ENCODE data around the gene ALDH1L1.
A peak's percentile ranks its signal among the peaks of the same experiment; 100 is the strongest.

The ALDH1L1 gene

GRCh38 chr3:126180477-126181397 is at the start of gene ALDH1L1:
TSS of gene ALDH1L1 (minus strand) at chr3:126180586. CDS start at chr3:126160979, 19,607 bp downstream.
- H3K9me3 ChIP-seq (ENCODE audit: control insufficient read depth, insufficient read depth, low read depth, low read length): no peaks in the 10 kb centered on the region
- no peaks in the 10 kb centered on the region for H3K36me3 ChIP-seq (ENCODE audit: control insufficient read depth, insufficient read depth, low read length)
- H3K27ac ChIP-seq (ENCODE audit: low read depth, low read length): no peak within 1 kb of the TSS
- peaks cover 60% of the 10 kb centered on the region for H3K27me3 ChIP-seq (ENCODE audit: control insufficient read depth, insufficient read depth, low read length)
- peak within 1 kb of the TSS; percentile 70 for H3K4me3 ChIP-seq (ENCODE audit: low read depth, low read length)
- peak within 1 kb of the TSS; percentile 46 for H3K9ac ChIP-seq (ENCODE audit: low read length)
- H3K4me1 ChIP-seq (ENCODE audit: control insufficient read depth, insufficient read depth, low read length): peaks cover 5% of the 10 kb centered on the region; the same call in 1 of the 2 replicates

GRCh38 chr3:126226374-126226773 is 46.0 kb upstream of the ALDH1L1 start:
- Histone ChIP-seq H3K27ac (ENCODE audit: low read depth, low read length) (no peak overlapping the region), H3K4me3 (ENCODE audit: low read depth, low read length) (no peak overlapping the region), H3K36me3 (ENCODE audit: control insufficient read depth, insufficient read depth, low read length) (no peaks in the 10 kb centered on the region), H3K4me1 (ENCODE audit: control insufficient read depth, insufficient read depth, low read length) (no peaks in the 10 kb centered on the region), H3K27me3 (ENCODE audit: control insufficient read depth, insufficient read depth, low read length) (no peaks in the 10 kb centered on the region; the same call in 1 of the 2 replicates), H3K9ac (ENCODE audit: low read length) (no peak overlapping the region), H3K9me3 (ENCODE audit: control insufficient read depth, insufficient read depth, low read depth, low read length) (peaks cover 10% of the 10 kb centered on the region; the same call in 1 of the 2 replicates)

GRCh38 chr3:126216416-126216815 is 36.0 kb upstream of the ALDH1L1 start:
- H3K36me3 ChIP-seq (ENCODE audit: control insufficient read depth, insufficient read depth, low read length): no peaks in the 10 kb centered on the region
- H3K27ac ChIP-seq (ENCODE audit: low read depth, low read length): no peak overlapping the region
- H3K9ac ChIP-seq (ENCODE audit: low read length): no peak overlapping the region
- H3K9me3 ChIP-seq (ENCODE audit: control insufficient read depth, insufficient read depth, low read depth, low read length): no peaks in the 10 kb centered on the region
- peaks cover 20% of the 10 kb centered on the region; the same call in 1 of the 2 replicates for H3K4me1 ChIP-seq (ENCODE audit: control insufficient read depth, insufficient read depth, low read length)
- no peak overlapping the region for H3K4me3 ChIP-seq (ENCODE audit: low read depth, low read length)
- peaks cover 36% of the 10 kb centered on the region for H3K27me3 ChIP-seq (ENCODE audit: control insufficient read depth, insufficient read depth, low read length)

GRCh38 chr3:126213379-126214028 is 33.1 kb upstream of the ALDH1L1 start:
- H3K36me3 ChIP-seq (ENCODE audit: control insufficient read depth, insufficient read depth, low read length): no peaks in the 10 kb centered on the region
- peaks cover 20% of the 10 kb centered on the region; the same call in 1 of the 2 replicates for H3K4me1 ChIP-seq (ENCODE audit: control insufficient read depth, insufficient read depth, low read length)
- H3K9me3 ChIP-seq (ENCODE audit: control insufficient read depth, insufficient read depth, low read depth, low read length): 0 out of 2 replicates have a peak, but pooled peaks cover 6% of the 10 kb centered on the region
- H3K9ac ChIP-seq (ENCODE audit: low read length): peak overlapping the region; percentile 0
- peak overlapping the region; percentile 71 for H3K4me3 ChIP-seq (ENCODE audit: low read depth, low read length)
- peaks cover 41% of the 10 kb centered on the region for H3K27me3 ChIP-seq (ENCODE audit: control insufficient read depth, insufficient read depth, low read length)
- H3K27ac ChIP-seq (ENCODE audit: low read depth, low read length): no peak overlapping the region

- H3K9ac ChIP-seq (ENCODE audit: low read length): peak overlapping the region; percentile 31
- H3K36me3 ChIP-seq (ENCODE audit: control insufficient read depth, insufficient read depth, low read length): no peaks in the 10 kb centered on the region
- peak overlapping the region; percentile 71 for H3K4me3 ChIP-seq (ENCODE audit: low read depth, low read length)
- peaks cover 20% of the 10 kb centered on the region; the same call in 1 of the 2 replicates for H3K4me1 ChIP-seq (ENCODE audit: control insufficient read depth, insufficient read depth, low read length)
- H3K9me3 ChIP-seq (ENCODE audit: control insufficient read depth, insufficient read depth, low read depth, low read length): 0 out of 2 replicates have a peak, but pooled peaks cover 8% of the 10 kb centered on the region
- no peak overlapping the region for H3K27ac ChIP-seq (ENCODE audit: low read depth, low read length)
- peaks cover 41% of the 10 kb centered on the region for H3K27me3 ChIP-seq (ENCODE audit: control insufficient read depth, insufficient read depth, low read length)
Measured at GRCh38 chr3:126212620-126213378, 32.4 kb upstream of the ALDH1L1 start.

- H3K4me1 ChIP-seq (ENCODE audit: control insufficient read depth, insufficient read depth, low read length): peaks cover 20% of the 10 kb centered on the region; the same call in 1 of the 2 replicates
- H3K27ac ChIP-seq (ENCODE audit: low read depth, low read length): no peak overlapping the region
- peak overlapping the region; percentile 71 for H3K4me3 ChIP-seq (ENCODE audit: low read depth, low read length)
- H3K9me3 ChIP-seq (ENCODE audit: control insufficient read depth, insufficient read depth, low read depth, low read length): 0 out of 2 replicates have a peak, but pooled peaks cover 8% of the 10 kb centered on the region
- H3K9ac ChIP-seq (ENCODE audit: low read length): no peak overlapping the region
- peaks cover 41% of the 10 kb centered on the region for H3K27me3 ChIP-seq (ENCODE audit: control insufficient read depth, insufficient read depth, low read length)
- no peaks in the 10 kb centered on the region for H3K36me3 ChIP-seq (ENCODE audit: control insufficient read depth, insufficient read depth, low read length)
Measured at GRCh38 chr3:126212250-126212619, 31.8 kb upstream of the ALDH1L1 start.

- Histone ChIP-seq H3K4me1 (ENCODE audit: control insufficient read depth, insufficient read depth, low read length) (peaks cover 20% of the 10 kb centered on the region; the same call in 1 of the 2 replicates), H3K27ac (ENCODE audit: low read depth, low read length) (no peak overlapping the region)
Measured at GRCh38 chr3:126211569-126211968, 31.2 kb upstream of the ALDH1L1 start.

GRCh38 chr3:126210606-126211005 is 30.2 kb upstream of the ALDH1L1 start:
- peaks cover 20% of the 10 kb centered on the region; the same call in 1 of the 2 replicates for H3K4me1 ChIP-seq (ENCODE audit: control insufficient read depth, insufficient read depth, low read length)
- no peak overlapping the region for H3K9ac ChIP-seq (ENCODE audit: low read length)
- peaks cover 33% of the 10 kb centered on the region for H3K27me3 ChIP-seq (ENCODE audit: control insufficient read depth, insufficient read depth, low read length)
- no peaks in the 10 kb centered on the region for H3K36me3 ChIP-seq (ENCODE audit: control insufficient read depth, insufficient read depth, low read length)
- H3K27ac ChIP-seq (ENCODE audit: low read depth, low read length): no peak overlapping the region
- no peak overlapping the region for H3K4me3 ChIP-seq (ENCODE audit: low read depth, low read length)
- H3K9me3 ChIP-seq (ENCODE audit: control insufficient read depth, insufficient read depth, low read depth, low read length): 0 out of 2 replicates have a peak, but pooled peaks cover 8% of the 10 kb centered on the region

More at GRCh38 chr3:126211569-126211968, 31.2 kb upstream of the ALDH1L1 start:
- Histone ChIP-seq H3K9ac (ENCODE audit: low read length) (no peak overlapping the region), H3K36me3 (ENCODE audit: control insufficient read depth, insufficient read depth, low read length) (no peaks in the 10 kb centered on the region), H3K27me3 (ENCODE audit: control insufficient read depth, insufficient read depth, low read length) (peaks cover 36% of the 10 kb centered on the region), H3K4me3 (ENCODE audit: low read depth, low read length) (no peak overlapping the region), H3K9me3 (ENCODE audit: control insufficient read depth, insufficient read depth, low read depth, low read length) (0 out of 2 replicates have a peak, but pooled peaks cover 8% of the 10 kb centered on the region)

GRCh38 chr3:126209741-126210140 is 29.4 kb upstream of the ALDH1L1 start:
- H3K9me3 ChIP-seq (ENCODE audit: control insufficient read depth, insufficient read depth, low read depth, low read length): 0 out of 2 replicates have a peak, but pooled peaks cover 10% of the 10 kb centered on the region
- H3K9ac ChIP-seq (ENCODE audit: low read length): no peak overlapping the region
- H3K36me3 ChIP-seq (ENCODE audit: control insufficient read depth, insufficient read depth, low read length): no peaks in the 10 kb centered on the region
- H3K27ac ChIP-seq (ENCODE audit: low read depth, low read length): no peak overlapping the region
- H3K4me3 ChIP-seq (ENCODE audit: low read depth, low read length): no peak overlapping the region
- H3K27me3 ChIP-seq (ENCODE audit: control insufficient read depth, insufficient read depth, low read length): peaks cover 26% of the 10 kb centered on the region
- H3K4me1 ChIP-seq (ENCODE audit: control insufficient read depth, insufficient read depth, low read length): peaks cover 20% of the 10 kb centered on the region; the same call in 1 of the 2 replicates

GRCh38 chr3:126208606-126209256 is 28.3 kb upstream of the ALDH1L1 start:
- Histone ChIP-seq H3K36me3 (ENCODE audit: control insufficient read depth, insufficient read depth, low read length) (no peaks in the 10 kb centered on the region), H3K27ac (ENCODE audit: low read depth, low read length) (no peak overlapping the region), H3K9me3 (ENCODE audit: control insufficient read depth, insufficient read depth, low read depth, low read length) (0 out of 2 replicates have a peak, but pooled peaks cover 10% of the 10 kb centered on the region), H3K4me3 (ENCODE audit: low read depth, low read length) (no peak overlapping the region), H3K9ac (ENCODE audit: low read length) (no peak overlapping the region), H3K27me3 (ENCODE audit: control insufficient read depth, insufficient read depth, low read length) (peaks cover 18% of the 10 kb centered on the region), H3K4me1 (ENCODE audit: control insufficient read depth, insufficient read depth, low read length) (peaks cover 17% of the 10 kb centered on the region; the same call in 1 of the 2 replicates)

Measured in HUES6 (cell line).